H1 (cell line): ENCODE data around the gene BCAS2.

Experiments
- CEBPB ChIP-seq: IDR thresholded peaks from 2 replicates; pipeline ENCODE4 v1.6.1; 2012; ENCODE audit warnings: low read depth, low read length
- EP300 ChIP-seq, 2 experiments: IDR thresholded peaks; 1 replicate in 1 of 2; 2 replicates in 1 of 2; pipeline ENCODE4 v1.6.1; 2011 to 2012; ENCODE audit warnings: low read depth in 2 of 2, low read length in 2 of 2, mild to moderate bottlenecking in 2 of 2, borderline replicate concordance in 1 of 2, inconsistent platforms in 1 of 2, moderate library complexity in 1 of 2
- EZH2 ChIP-seq: fragments of 200-600 bp; sonication (generic); IDR thresholded peaks from 2 replicates; pipeline ENCODE4 v1.7.1; 2012; ENCODE audit warnings: low read depth, mild to moderate bottlenecking, moderate library complexity, low read length, inconsistent platforms; ENCODE audit not compliant: severe bottlenecking
- GTF2F1 ChIP-seq: IDR thresholded peaks from 2 replicates; pipeline ENCODE4 v1.6.1; 2012; ENCODE audit warnings: low read depth, low read length, improper control_type of control experiment, borderline replicate concordance
- HDAC6 ChIP-seq: IDR thresholded peaks from one replicate; pipeline ENCODE4 v1.7.1; 2012; ENCODE audit warnings: low read depth, mild to moderate bottlenecking, inconsistent platforms, low read length, moderate library complexity
- NRF1 ChIP-seq: IDR thresholded peaks from 2 replicates; pipeline ENCODE4 v1.6.1; 2011; ENCODE audit warnings: mild to moderate bottlenecking, low read depth, low read length, improper control_type of control experiment
- POLR2A ChIP-seq, 2 experiments: IDR thresholded peaks; 1 replicate in 1 of 2; 2 replicates in 1 of 2; pipeline ENCODE4 v1.6.1; 2011; ENCODE audit warnings: low read depth in 2 of 2, low read length in 2 of 2, mild to moderate bottlenecking in 2 of 2; ENCODE audit errors: control extremely low read depth in 1 of 2
- POLR2AphosphoS5 ChIP-seq: IDR thresholded peaks from 2 replicates; pipeline ENCODE4 v1.6.1; 2011; ENCODE audit warnings: low read depth, low read length
- SUZ12 ChIP-seq: fragments of 200-600 bp; sonication (generic); IDR thresholded peaks from 2 replicates; pipeline ENCODE4 v1.6.1; 2012; ENCODE audit warnings: mild to moderate bottlenecking, inconsistent platforms, low read length, moderate library complexity, mixed read lengths
- ZNF274 ChIP-seq: IDR thresholded peaks from 2 replicates; pipeline ENCODE4 v1.7.0; 2012; ENCODE audit warnings: low read length, borderline replicate concordance; ENCODE audit errors: extremely low read depth
- TF ChIP-seq, protein P1 (sequence below), 3 experiments: IDR thresholded peaks; 1 replicate in 2 of 3; 2 replicates in 1 of 3; pipeline versions ENCODE4 v1.5.1 to v1.6.1; 2011; ENCODE audit warnings: low read length in 3 of 3, mild to moderate bottlenecking in 3 of 3, inconsistent platforms in 2 of 3, low read depth in 1 of 3, moderate library complexity in 1 of 3; ENCODE audit not compliant: insufficient read depth in 1 of 3; ENCODE audit errors: control extremely low read depth in 1 of 3
- TF ChIP-seq, protein P2 (sequence below): IDR thresholded peaks from 2 replicates; pipeline ENCODE4 v1.6.1; 2011; ENCODE audit warnings: low read length, improper control_type of control experiment

DNA sequence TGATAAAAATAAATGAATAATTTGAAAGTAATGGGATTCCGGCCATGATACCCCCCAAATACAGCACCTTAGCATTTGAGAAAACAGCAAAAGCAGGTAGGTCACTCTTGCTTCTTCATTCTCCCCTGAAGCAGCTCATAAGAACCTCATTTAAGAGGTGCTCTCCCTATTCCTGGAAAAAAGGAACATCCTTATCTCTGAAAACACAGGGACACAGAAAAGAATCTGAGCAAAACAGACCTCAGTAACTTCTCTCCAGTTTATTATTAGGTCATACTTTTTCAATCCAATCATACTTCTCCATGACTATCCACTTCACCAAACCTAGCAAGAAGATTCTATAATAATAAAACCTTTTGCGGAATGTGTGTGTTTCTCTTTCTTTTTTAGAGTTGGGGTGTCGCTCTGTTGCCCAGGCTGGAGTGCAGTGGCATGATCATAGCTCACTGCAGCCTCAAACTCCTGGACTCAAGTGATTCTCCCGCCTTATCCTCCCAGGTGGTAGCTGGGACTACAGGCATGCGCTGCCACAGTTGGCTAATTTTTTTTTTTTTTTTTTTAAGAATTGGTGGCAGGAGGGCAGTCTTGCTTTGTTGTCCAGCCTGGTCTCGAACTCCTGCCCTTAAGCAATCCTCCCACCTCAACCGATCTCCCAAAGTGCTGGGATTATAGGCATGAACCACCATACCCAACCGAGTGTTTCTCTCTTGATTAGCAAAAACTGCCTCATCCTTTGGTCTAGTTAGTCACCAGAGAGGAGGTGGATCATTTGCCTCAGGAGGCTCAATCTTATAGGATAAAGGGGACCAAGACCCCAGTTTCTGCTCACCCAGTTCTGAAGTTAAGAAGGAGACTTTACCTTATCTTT, 59.8 kb downstream of the BCAS2 start:
- TF ChIP-seq, protein P1, sequence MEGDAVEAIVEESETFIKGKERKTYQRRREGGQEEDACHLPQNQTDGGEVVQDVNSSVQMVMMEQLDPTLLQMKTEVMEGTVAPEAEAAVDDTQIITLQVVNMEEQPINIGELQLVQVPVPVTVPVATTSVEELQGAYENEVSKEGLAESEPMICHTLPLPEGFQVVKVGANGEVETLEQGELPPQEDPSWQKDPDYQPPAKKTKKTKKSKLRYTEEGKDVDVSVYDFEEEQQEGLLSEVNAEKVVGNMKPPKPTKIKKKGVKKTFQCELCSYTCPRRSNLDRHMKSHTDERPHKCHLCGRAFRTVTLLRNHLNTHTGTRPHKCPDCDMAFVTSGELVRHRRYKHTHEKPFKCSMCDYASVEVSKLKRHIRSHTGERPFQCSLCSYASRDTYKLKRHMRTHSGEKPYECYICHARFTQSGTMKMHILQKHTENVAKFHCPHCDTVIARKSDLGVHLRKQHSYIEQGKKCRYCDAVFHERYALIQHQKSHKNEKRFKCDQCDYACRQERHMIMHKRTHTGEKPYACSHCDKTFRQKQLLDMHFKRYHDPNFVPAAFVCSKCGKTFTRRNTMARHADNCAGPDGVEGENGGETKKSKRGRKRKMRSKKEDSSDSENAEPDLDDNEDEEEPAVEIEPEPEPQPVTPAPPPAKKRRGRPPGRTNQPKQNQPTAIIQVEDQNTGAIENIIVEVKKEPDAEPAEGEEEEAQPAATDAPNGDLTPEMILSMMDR (IDR thresholded peaks at IDR 0.05; ENCODE audit: control extremely low read depth in 1 of 3, insufficient read depth in 1 of 3, low read depth in 1 of 3, low read length in 3 of 3) = no peak
- TF ChIP-seq CEBPB (no peak), POLR2A (IDR thresholded peaks at IDR 0.05; ENCODE audit: control extremely low read depth in 1 of 2, low read depth in 2 of 2, low read length in 2 of 2) (no peak), EP300 (IDR thresholded peaks at IDR 0.05; ENCODE audit: borderline replicate concordance in 1 of 2, low read depth in 2 of 2, low read length in 2 of 2) (no peak), SUZ12 (no peak), POLR2AphosphoS5 (no peak), NRF1 (no peak), EZH2 (no peak), GTF2F1 (no peak), ZNF274 (no peak), HDAC6 (no peak)
- TF ChIP-seq, protein P2, sequence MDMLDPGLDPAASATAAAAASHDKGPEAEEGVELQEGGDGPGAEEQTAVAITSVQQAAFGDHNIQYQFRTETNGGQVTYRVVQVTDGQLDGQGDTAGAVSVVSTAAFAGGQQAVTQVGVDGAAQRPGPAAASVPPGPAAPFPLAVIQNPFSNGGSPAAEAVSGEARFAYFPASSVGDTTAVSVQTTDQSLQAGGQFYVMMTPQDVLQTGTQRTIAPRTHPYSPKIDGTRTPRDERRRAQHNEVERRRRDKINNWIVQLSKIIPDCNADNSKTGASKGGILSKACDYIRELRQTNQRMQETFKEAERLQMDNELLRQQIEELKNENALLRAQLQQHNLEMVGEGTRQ = no peak
